OCI-LY1 (cell line): Measurements from ENCODE around the gene IL20RB.
"Not testable (repeated sequence)": the region's sequence is repeated elsewhere in the genome, so short reads cannot be mapped to it uniquely, and the experiment has no call there.

Source experiments
- H2AFZ ChIP-seq: fragments of 200-600 bp; sonication (generic), shearing (Covaris generic); 2 replicates; pipeline ENCODE4 v1.6.0; 2014; ENCODE audit warnings: antibody characterized with exemption, mild to moderate bottlenecking, low read length
- H3F3A ChIP-seq: fragments of 200-600 bp; sonication (generic), shearing (Covaris generic); 2 replicates; pipeline ENCODE4 v1.6.0; 2014; ENCODE audit warnings: mild to moderate bottlenecking, antibody characterized with exemption, low read length, moderate library complexity; ENCODE audit not compliant: insufficient read depth
- H3K27ac ChIP-seq: fragments of 200-600 bp; sonication (generic); 2 replicates; pipeline ENCODE4 v1.5.1; 2014; ENCODE audit warnings: low read length, mixed run types, mild to moderate bottlenecking, low read depth; ENCODE audit not compliant: poor library complexity, severe bottlenecking
- H3K27me3 ChIP-seq: fragments of 200-600 bp; sonication (generic); 2 replicates; pipeline ENCODE4 v1.6.0; 2014; ENCODE audit warnings: antibody characterized with exemption, mild to moderate bottlenecking, low read length, moderate library complexity; ENCODE audit not compliant: insufficient read depth
- H3K36me3 ChIP-seq: fragments of 200-600 bp; sonication (generic); 2 replicates; pipeline ENCODE4 v1.6.1; 2014; ENCODE audit warnings: mild to moderate bottlenecking, antibody characterized with exemption, low read length, moderate library complexity, mixed read lengths; ENCODE audit not compliant: insufficient read depth
- H3K4me1 ChIP-seq: fragments of 200-600 bp; sonication (generic); 2 replicates; pipeline ENCODE4 v1.5.1; 2014; ENCODE audit warnings: mild to moderate bottlenecking, low read length, moderate library complexity; ENCODE audit not compliant: insufficient read depth, severe bottlenecking
- H3K4me2 ChIP-seq: fragments of 200-600 bp; sonication (generic), shearing (Covaris generic); 2 replicates; pipeline ENCODE4 v1.6.1; 2014; ENCODE audit warnings: low read length
- H3K4me3 ChIP-seq: fragments of 200-600 bp; sonication (generic); 2 replicates; pipeline ENCODE4 v1.5.1; 2014; ENCODE audit warnings: low read length, low read depth, mild to moderate bottlenecking, mixed read lengths; ENCODE audit not compliant: poor library complexity, severe bottlenecking
- H3K79me2 ChIP-seq: fragments of 200-600 bp; shearing (Covaris generic); 2 replicates; pipeline ENCODE4 v1.6.1; 2016; ENCODE audit warnings: mixed run types, low read length, mixed read lengths; ENCODE audit not compliant: insufficient read depth
- H3K9ac ChIP-seq: fragments of 200-600 bp; sonication (generic), shearing (Covaris generic); 2 replicates; pipeline ENCODE4 v1.6.1; 2014; ENCODE audit warnings: mild to moderate bottlenecking, low read length, mixed read lengths
- H3K9me2 ChIP-seq: fragments of 200-600 bp; sonication (generic), shearing (Covaris generic); 2 replicates; pipeline ENCODE4 v1.6.1; 2014; ENCODE audit warnings: low read depth, mild to moderate bottlenecking, low read length, mixed read lengths
- H3K9me3 ChIP-seq: fragments of 200-600 bp; shearing (Covaris generic); 2 replicates; pipeline ENCODE4 v1.6.1; 2014; ENCODE audit warnings: low read length, mixed read lengths
- H4K20me1 ChIP-seq: fragments of 200-600 bp; sonication (generic), shearing (Covaris generic); 2 replicates; pipeline ENCODE4 v1.6.0; 2016; ENCODE audit warnings: mild to moderate bottlenecking, low read length; ENCODE audit not compliant: insufficient read depth
- EZH2 ChIP-seq: fragments of 200-600 bp; sonication (generic), shearing (Covaris generic); IDR thresholded peaks from 2 replicates; pipeline ENCODE4 v1.8.0; 2017; ENCODE audit warnings: borderline replicate concordance, mixed run types, mild to moderate bottlenecking, antibody characterized with exemption, low read length, moderate library complexity, mixed read lengths
- TF ChIP-seq, protein P1 (sequence below): fragments of 200-600 bp; sonication (generic), shearing (Covaris generic); IDR thresholded peaks from 2 replicates; pipeline ENCODE4 v1.5.1; 2017; ENCODE audit warnings: mild to moderate bottlenecking, antibody characterized with exemption, low read length, moderate library complexity, mixed read lengths

IL20RB gene

DNA sequence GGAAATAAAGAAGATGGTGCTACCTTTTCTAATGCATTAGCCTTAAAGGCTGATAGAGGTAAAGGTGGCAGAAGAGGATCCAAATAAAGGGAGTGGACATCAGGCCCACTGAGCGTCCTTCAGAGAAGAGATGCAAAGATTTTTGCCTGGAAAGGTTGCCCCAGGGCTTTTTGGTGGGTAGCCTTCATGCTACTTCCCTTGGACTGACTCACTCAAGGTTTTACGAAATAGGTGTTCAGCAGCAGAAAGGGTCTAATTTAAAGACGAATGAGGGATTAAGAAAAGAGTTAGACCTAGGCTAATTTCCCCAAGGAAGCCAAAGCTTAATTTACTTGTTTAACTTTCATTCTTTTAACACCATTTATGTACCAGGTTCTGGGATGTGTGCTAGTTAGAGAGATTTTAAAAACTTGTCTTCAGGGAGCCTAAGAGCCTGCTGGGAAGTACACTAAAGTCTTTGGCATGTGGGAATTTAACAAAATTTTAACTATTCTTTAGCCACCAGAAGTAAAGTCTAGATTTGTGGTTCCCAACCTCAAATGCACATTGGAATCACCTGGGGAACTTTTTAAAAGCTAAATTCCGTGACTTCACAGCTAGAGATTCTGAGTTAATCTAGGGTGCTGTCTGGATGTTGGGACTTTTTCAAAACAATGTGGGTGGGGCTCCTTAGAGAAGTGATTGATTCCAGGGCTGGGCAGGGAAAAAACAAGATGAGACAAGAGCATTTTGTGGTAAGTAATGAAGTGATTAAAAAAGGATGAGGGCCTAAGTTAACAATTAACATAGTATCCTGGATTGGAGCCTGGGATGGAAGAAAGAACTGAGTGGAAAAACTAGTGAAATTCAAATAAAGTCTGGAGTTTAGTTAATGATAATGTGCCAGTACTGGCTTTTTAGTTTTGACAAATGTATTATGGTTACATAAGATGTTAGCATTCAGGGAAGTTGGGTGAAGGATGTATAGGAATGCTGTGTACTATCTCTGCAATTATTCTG lies 3.4 kb downstream of the IL20RB start:
- H3K9me2 ChIP-seq, result no peaks in the 10 kb centered on the region
- H3F3A ChIP-seq, result no peaks in the 10 kb centered on the region
- no peak overlapping the region for H3K27ac ChIP-seq
- H3K4me1 ChIP-seq, result no peaks in the 10 kb centered on the region
- H4K20me1 ChIP-seq, result no peaks in the 10 kb centered on the region
- no peak overlapping the region for H3K4me3 ChIP-seq
- TF ChIP-seq EZH2, result no peak
- TF ChIP-seq, protein P1, sequence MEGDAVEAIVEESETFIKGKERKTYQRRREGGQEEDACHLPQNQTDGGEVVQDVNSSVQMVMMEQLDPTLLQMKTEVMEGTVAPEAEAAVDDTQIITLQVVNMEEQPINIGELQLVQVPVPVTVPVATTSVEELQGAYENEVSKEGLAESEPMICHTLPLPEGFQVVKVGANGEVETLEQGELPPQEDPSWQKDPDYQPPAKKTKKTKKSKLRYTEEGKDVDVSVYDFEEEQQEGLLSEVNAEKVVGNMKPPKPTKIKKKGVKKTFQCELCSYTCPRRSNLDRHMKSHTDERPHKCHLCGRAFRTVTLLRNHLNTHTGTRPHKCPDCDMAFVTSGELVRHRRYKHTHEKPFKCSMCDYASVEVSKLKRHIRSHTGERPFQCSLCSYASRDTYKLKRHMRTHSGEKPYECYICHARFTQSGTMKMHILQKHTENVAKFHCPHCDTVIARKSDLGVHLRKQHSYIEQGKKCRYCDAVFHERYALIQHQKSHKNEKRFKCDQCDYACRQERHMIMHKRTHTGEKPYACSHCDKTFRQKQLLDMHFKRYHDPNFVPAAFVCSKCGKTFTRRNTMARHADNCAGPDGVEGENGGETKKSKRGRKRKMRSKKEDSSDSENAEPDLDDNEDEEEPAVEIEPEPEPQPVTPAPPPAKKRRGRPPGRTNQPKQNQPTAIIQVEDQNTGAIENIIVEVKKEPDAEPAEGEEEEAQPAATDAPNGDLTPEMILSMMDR, result no peak
- H3K9me3 ChIP-seq, result no peaks in the 10 kb centered on the region
- no peaks in the 10 kb centered on the region for H3K27me3 ChIP-seq
- H3K36me3 ChIP-seq, result no peaks in the 10 kb centered on the region
- H2AFZ ChIP-seq, result no peak overlapping the region
- no peaks in the 10 kb centered on the region for H3K79me2 ChIP-seq
- H3K9ac ChIP-seq, result no peak overlapping the region
- no peak overlapping the region for H3K4me2 ChIP-seq

DNA sequence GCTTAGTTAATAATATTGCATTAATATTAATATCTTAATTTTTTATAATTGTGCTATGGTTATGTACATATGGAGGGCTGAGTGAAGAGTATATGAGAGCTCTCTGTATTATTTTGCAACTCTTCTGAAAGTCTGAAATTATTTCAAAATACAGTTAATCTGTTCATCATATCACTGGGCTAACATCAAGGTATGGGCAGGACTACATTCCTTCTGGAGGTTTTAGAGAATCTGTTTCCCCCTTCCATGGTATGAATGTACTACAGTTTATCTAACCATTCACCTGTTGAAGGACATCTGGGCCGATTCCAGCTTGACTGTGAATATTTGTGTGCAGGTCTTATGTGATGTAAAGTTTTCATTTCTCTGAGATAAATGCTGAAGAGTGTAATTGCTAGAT lies 5.1 kb downstream of the IL20RB start:
- Histone ChIP-seq H3K9ac (no peak overlapping the region), H3K79me2 (no peaks in the 10 kb centered on the region), H3K9me3 (no peaks in the 10 kb centered on the region), H3K4me3 (no peak overlapping the region), H3K9me2 (no peaks in the 10 kb centered on the region), H3K4me2 (no peak overlapping the region), H3F3A (no peaks in the 10 kb centered on the region), H3K27ac (no peak overlapping the region), H3K27me3 (no peaks in the 10 kb centered on the region), H4K20me1 (no peaks in the 10 kb centered on the region), H2AFZ (no peak overlapping the region), H3K4me1 (no peaks in the 10 kb centered on the region), H3K36me3 (no peaks in the 10 kb centered on the region)
- TF ChIP-seq, protein P1, result no peak
- TF ChIP-seq EZH2, result no peak

DNA sequence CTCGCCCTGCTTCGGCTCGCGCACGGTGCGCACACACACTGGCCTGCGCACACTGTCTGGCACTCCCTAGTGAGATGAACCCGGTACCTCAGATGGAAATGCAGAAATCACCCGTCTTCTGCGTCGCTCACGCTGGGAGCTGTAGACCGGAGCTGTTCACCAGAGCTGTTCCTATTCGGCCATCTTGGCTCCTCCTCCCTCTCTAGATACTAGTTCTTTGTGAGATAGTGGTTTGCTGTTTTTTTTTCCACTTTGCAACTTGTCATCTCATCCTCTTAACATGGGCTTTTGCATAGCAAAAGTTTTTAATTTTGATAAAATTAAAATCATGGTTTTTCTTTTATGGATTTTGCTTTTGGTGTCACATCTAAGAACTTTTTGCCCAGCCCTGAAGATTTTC lies 11.8 kb downstream of the IL20RB start:
- H3K36me3 ChIP-seq, H3K4me3 ChIP-seq, H4K20me1 ChIP-seq, H3K9me2 ChIP-seq, H3K27me3 ChIP-seq, H2AFZ ChIP-seq, H3K4me2 ChIP-seq, H3K9me3 ChIP-seq, H3F3A ChIP-seq, H3K27ac ChIP-seq, H3K4me1 ChIP-seq, H3K79me2 ChIP-seq, H3K9ac ChIP-seq: not testable (repeated sequence)
